Left colon (tissue), 2 donors: Measurements from ENCODE around the gene RUBCNL. TPM values are rescaled to one million over a fixed set of nuclear protein-coding genes. Genes with fewer than 3 reads are reported as not detected.

Source experiments
- total RNA-seq, 2 donors: library from RNA; stranded (reverse); fragmentation: NEBNext Ultra II Directional; extraction: Animal tissue kit (Norgen Biotek cat#: 25700); gene quantifications; one replicate each; pipeline ENCODE4 v1.2.1, GENCODE V29; 2021
- donor health status: DM: no; HTN: no; CAD: no.
- donor health status: DM: yes; HTN: yes; CAD: no.

The RUBCNL gene
- total RNA-seq, 2 donors from 2014 or later = 14.9 to 28.4 TPM

Other genes with a start within 250 kb of the RUBCNL start
- gene LCP1, start 205.1 kb downstream of the RUBCNL start, total RNA-seq = 10 to 100 TPM in 1 of 2 donors, 1 to 10 TPM in 1; 9.4 to 33.4 TPM
- not detected for gene LRRC63, start 175.3 kb downstream of the RUBCNL start, total RNA-seq
- gene LRCH1, start 165.9 kb upstream of the RUBCNL start, total RNA-seq = 10 to 100 TPM; 13.9 to 17.9 TPM